Astrocyte (in vitro differentiated cells and primary cell): ENCODE data around the gene ARID4B.

Experiments
- EZH2 ChIP-seq: IDR thresholded peaks from 2 replicates; pipeline ENCODE4 v1.6.1; 2012; ENCODE audit warnings: mild to moderate bottlenecking, low read length, inconsistent platforms; ENCODE audit not compliant: insufficient read depth
- TF ChIP-seq, protein P1 (sequence below): IDR thresholded peaks from 2 replicates; pipeline ENCODE4 v1.5.1; 2011; ENCODE audit warnings: low read depth, mild to moderate bottlenecking, inconsistent platforms, low read length, moderate library complexity; ENCODE audit not compliant: insufficient read depth

DNA sequence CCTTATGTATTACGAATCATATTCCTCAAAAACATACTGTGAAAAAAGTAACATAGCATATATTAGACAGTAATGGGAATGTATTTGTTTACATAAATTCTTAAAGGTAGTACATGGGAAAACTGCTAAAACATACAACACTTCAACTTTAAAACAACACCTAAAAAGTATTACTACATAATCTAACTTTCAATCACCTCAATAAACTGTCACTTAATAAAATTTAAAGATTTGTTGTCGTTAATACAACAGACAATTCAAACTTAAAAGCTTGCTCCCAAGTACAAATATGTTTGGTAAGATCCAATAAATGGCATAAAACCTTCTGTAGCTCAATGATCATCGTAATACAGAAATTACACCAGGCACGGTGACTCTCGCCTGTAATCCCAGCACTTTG, 3.7 kb downstream of the ARID4B start:
- TF ChIP-seq, protein P1, sequence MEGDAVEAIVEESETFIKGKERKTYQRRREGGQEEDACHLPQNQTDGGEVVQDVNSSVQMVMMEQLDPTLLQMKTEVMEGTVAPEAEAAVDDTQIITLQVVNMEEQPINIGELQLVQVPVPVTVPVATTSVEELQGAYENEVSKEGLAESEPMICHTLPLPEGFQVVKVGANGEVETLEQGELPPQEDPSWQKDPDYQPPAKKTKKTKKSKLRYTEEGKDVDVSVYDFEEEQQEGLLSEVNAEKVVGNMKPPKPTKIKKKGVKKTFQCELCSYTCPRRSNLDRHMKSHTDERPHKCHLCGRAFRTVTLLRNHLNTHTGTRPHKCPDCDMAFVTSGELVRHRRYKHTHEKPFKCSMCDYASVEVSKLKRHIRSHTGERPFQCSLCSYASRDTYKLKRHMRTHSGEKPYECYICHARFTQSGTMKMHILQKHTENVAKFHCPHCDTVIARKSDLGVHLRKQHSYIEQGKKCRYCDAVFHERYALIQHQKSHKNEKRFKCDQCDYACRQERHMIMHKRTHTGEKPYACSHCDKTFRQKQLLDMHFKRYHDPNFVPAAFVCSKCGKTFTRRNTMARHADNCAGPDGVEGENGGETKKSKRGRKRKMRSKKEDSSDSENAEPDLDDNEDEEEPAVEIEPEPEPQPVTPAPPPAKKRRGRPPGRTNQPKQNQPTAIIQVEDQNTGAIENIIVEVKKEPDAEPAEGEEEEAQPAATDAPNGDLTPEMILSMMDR: no peak
- TF ChIP-seq EZH2: no peak
